Hippocampal formation (tissue), 2 donors: ENCODE data around the gene DUSP14.

Source experiments
- DNase-seq, 2 donors: peaks; one replicate each; lab custom pipeline; 2025; lab: John Stamatoyannopoulos, UW

DUSP14 gene

DNA sequence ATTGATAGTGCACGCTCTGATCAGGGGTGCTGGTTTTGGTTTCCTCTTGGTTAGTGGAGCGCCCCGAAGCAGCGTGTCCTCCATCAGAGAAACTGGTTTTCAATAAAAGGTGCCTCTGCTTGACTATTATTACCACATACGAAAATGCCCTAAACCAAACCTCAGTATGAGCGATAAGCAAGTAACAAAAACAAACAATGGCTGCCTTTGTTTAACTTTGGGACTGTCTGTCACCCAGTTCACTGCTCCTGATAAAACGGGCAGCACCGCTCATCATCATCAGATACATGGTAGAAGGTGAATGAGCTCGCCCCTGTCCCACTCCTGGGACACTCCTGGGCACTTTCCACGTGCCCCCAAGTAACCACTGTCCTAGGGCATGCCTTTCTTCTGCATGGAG, 24.0 kb downstream of the DUSP14 start:
- DNase-seq: no peak

DNA sequence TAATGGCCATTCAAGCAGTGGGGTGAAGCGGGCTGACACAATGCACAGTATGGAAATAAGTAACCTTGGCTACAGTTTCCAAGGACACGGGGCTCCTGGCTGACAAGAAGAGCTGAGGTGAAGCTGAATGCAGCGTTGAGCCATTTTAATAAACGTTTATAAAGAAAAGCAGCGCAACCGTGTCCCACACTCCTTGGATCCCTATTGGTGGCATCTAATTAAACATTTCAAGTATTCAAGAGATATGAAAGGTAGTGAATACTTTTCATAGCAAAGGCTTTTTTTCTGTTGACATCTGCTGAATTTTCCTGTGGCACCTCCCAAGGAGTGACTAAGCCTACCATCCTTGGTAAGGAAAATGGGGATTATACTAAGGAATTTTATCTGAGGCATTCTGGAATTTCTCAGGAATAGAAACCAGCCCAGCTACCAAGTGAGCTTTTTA, 26.5 kb downstream of the DUSP14 start:
- DNase-seq: no peak

GRCh38 chr17:37517881-37518280, 28.2 kb downstream of the DUSP14 start:
- DNase-seq: no peak

- no peak for DNase-seq
Observed at GRCh38 chr17:37518826-37519225, 29.1 kb downstream of the DUSP14 start.

DNA sequence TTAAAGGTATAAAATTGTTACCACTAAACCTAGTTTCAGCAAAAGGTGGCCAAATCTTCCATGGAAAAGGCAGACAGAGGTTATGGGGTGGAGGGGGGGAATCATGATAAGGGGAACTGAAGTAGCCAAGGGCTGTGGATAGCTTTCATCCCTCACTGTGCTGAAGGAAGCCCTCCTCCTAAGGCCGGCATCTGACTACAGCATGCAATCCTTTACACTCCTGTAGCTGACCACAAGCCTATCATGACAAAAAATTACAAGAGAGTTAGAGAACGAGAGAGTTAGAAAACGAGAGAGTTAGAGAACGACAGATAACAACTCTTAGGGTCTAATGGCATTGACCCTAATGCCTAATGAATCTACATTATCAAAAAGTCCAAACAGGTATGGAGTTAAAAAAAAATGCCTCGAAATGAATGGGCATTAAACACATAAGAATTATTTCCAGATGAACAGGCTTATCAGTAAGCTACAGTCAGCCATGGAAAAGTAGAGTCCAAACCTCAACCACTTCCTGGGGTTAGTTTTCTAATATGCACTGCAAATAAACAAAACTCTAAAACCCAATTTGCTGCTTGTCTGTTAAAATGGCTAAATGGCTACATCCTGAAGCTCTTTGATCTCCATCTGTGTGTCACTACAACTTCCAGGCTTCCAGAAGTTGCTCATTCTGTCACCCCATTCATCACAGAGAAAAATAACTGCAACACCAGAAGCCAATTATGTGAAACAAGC, 29.7 kb downstream of the DUSP14 start:
- no peak for DNase-seq

GRCh38 chr17:37520174-37520573, 30.5 kb downstream of the DUSP14 start:
- DNase-seq: no peak

DNA sequence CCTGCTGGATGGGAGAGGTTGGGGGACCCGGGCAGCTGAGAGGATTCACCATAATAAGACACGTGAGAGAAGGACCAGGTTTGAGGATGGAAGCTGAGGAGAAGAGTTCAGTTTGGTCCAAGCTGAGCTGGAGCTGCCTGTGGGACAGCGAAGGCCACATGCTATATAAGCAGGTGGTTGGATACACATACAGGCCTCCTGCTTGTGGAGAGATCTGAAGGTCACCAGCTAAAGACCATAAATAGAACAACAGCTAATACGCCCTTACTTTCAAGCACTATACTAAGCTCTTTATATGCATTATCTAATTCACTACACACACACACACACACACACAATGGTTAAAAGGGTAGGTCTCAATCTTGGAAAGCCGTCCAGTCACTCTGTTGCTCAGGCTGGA, 32.1 kb downstream of the DUSP14 start:
- DNase-seq: no peak

GRCh38 chr17:37523715-37524219, 34.1 kb downstream of the DUSP14 start:
- no peak for DNase-seq

DNA sequence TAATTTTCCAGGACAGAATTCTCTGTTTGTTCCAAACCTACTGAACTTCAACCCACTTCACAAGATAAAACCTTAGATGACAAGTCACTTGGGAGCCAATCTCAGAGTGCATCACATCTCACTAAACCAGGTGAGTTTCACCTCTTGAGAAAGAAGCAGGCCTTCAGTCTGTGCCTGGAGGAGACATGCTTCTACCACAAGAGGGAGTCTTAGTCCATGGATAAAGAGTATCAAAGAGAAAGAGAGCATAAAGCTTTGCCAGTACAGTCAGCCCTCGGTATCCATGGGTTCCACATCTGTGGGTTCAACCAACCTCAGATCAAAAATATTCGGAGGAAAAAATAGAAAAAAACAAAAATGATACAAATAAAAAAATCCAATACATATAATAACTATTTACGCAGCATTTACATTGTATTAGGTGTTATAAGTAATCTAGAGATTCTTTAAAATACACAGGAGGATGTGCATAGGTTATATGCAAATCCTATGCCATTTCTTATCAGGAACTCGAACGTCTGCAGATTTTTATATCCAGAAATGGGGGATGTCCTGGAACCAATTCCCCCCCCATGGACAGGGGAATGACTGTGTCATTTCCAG, 37.7 kb downstream of the DUSP14 start:
- DNase-seq: peak in 1 of 2 donors; percentile 78

GRCh38 chr17:37530420-37530819, 40.7 kb downstream of the DUSP14 start:
- no peak for DNase-seq

DNA sequence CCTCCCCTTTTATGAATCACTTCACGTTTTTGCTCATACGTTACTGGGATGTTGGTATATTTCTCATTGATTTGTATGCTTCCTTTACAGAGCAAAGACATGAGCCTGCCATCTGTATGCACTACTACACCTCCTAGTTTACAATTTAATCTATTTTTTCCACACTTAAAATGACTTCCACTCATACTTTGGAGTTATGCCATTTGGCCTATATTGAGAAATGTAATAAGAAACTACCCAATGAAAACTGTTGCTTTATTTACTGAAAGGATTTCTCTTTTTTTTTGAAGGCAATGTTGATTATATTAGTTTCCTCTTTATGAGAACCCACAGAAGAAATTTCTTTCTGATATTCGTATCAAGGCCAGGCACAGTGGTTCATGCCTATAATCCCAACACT, 43.1 kb downstream of the DUSP14 start:
- DNase-seq: no peak

GRCh38 chr17:37535906-37536305, 46.2 kb downstream of the DUSP14 start:
- no peak for DNase-seq

GRCh38 chr17:37538981-37539659, 49.4 kb downstream of the DUSP14 start:
- DNase-seq: no peak

- no peak for DNase-seq
Observed at GRCh38 chr17:37541880-37542660, 52.4 kb downstream of the DUSP14 start.

DNA sequence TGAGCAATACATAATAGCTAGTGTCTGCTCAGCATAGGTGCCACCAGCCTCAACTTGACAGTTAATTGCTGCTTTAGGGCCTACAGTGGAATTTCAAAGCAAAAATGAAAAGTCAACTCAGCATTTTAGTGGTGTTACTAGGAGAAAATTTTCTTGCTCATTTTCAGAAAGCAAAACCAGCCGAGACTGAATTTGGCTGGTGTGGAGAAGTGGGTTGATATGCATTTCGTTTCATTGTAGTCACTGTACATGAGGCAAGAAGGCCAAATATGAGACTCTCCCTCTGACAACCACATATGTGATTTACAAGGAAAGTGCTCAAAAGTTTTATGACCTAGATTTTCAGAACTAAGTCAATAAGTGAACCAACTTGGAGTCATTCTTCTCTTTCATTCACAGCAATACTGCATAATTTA, 54.0 kb downstream of the DUSP14 start:
- DNase-seq: no peak

DNA sequence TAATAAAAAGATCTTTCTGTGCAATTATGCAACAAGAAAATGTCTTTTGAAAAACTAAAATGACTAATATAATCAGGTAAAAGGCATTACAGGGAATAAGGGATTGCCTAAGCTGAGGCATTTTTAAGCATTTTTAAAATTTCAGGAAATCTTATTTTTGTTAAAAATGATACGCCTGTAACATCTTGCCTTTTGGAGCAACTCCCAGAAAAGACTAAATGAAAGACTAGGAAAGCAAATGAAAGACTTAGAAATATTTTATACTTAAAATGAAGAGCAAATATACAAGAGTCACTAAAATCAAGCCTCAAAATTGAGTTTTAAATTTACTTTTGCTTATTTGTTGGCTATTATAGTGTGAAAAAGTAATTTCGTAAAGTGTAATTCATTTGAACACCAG, 55.8 kb downstream of the DUSP14 start:
- DNase-seq: no peak

DNA sequence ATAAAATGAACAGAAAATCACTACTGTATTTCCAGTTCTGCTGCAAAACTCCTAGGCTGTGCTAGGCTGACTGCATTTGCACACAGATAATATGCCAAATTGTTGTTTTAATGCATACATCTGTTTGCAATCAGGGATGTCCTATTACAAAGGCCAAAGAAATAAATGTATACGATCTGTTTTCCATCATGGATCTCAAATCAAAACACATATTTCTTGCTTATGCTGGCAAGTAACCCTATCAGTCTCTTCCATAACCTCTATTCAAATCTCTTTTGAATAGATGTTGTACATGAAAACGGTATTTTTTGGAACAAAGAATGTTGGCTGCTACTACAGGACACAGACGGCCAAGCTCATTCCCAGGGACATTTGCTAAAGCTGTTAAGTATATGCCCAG, 56.6 kb downstream of the DUSP14 start:
- no peak for DNase-seq

DNA sequence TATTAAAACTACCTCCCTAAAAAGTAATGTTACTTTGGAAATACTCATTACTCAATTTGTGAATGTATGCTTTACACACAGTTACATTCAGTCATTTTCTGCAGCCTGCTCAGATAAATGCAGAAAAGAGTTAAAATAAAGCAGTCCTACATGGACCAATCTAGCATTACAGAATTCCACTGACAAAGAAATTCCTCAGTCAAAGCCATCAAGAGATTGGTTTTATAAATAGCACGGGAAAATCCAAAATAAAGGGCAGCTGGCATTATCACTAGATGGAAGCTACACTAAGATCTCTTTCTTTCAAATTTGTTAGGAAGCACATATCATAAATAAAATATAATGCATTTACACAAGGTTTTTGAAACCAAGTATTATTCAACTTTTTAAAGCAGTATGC, 58.3 kb downstream of the DUSP14 start:
- DNase-seq: no peak

- no peak for DNase-seq
Observed at GRCh38 chr17:37551788-37552187, 62.1 kb downstream of the DUSP14 start.

- no peak for DNase-seq
Observed at GRCh38 chr17:37553401-37553966, 63.8 kb downstream of the DUSP14 start.

GRCh38 chr17:37555386-37555785, 65.7 kb downstream of the DUSP14 start:
- no peak for DNase-seq

GRCh38 chr17:37557482-37557881, 67.8 kb downstream of the DUSP14 start:
- DNase-seq: no peak
